GM18909 (cell line): Measurements from ENCODE around the gene ERAS.

Experiments
- ATAC-seq: cut with Tn5 transposase; IDR thresholded peaks from one replicate; pipeline ENCODE4 v1.9.1; 2021; ENCODE audit warnings: mild to moderate bottlenecking; ENCODE audit not compliant: unreplicated experiment, poor library complexity

Gene ERAS

DNA sequence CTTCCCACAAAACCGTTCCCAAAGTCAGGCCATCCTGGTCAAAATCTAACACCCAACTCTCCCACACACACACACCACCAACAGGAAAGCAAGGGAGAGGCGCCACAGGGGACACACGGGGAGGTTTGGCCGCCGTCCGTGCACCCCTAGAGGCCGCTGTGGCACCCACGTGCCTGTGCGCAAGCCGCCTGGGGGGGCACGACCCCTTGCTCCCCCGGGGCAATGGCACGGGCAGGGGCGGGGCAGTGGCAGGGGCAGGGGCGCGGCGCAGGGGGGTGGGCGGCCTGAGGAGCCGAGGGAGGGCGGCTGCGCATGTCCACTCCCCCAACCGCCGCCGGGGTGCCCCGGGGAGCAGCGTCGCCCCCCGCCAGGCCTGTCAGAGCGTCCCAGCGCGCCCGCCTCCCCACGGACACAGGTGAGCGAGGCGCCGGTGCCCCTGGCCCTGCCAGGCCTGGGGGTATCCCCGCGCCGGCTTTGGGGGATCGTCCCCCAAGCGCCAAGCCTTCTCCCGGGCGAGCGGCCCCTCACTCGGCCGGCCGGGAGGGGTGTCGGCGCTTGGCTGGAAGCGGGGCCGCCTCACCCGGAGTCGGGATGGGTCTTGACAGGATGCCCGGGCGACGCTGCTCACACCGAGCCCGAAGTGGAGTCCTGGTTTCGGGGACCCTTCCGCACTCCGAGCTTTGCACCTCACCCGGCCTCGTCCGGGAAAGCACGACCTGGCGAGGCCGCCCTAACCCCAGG is at the start of gene ERAS:
Gene ERAS, plus strand, starts transcription at position 379 of the 741 bp plus-strand sequence. CDS start 2,611 bp downstream, outside the sequence.
- no peak for ATAC-seq

DNA sequence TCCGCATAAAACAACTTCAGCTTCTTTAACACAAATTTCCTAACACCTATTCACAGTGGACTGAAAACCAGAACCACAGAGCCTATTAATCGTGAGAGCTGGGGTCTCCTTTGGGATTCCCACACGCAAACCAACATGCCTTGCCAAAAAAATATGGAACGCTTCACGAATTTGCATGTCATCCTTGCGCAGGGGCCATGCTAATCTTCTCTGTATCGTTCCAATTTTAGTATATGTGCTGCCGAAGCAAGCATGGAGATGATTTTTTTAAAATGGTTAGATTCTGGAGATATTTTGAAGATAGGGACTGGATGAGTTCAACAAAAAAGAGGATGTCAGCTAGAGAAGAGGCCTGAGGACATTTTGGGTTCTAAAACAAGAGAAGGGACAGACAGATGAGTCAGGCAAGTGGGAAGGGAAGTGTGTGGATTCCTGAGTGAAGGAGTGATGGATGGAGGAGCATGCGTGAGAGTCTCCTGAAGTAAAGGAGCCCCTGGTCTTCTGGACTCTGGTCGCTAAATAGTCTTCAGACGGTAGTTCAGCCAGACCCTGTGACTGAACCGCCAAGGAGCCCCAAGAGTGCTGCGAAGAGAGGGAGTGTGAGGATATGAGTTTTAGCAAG is 49.4 kb upstream of the ERAS start:
- ATAC-seq = no peak

DNA sequence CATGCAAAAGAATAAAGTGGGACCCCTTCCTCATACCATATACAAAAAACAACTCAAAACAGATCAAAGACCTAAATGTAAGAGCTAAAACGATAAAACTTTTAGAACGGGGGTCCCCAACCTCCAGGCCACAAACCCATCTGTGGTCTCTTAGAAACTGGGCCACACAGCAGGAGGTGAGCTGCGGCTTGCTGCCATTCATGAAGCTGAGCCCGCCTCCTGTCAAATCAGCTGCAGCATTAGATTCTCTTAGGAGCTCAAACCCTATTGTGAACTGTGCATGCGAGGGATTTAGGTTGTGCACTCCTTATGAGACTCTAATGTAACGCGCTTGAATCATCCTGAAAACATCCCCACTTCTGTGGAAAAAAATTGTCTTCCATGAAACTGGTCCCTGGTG is 46.9 kb upstream of the ERAS start:
- ATAC-seq = no peak

DNA sequence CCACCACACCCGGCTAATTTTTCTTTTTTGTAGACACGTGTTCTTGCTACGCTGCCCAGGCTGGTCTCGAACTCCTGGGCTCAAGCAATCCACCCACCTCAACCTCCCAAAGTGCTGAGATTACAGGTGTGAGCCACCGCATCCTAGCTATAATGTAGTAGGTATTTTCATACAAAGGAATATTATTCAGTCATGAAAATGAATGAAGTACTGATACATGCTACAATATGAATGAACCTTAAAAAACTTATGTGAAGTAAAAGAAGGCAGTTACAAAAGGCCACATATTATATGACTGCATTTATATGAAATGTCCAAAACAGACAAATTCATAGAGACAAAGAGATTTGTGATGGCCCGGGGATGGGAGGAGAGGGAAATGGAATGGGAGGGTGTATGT is 44.6 kb upstream of the ERAS start:
- no peak for ATAC-seq

DNA sequence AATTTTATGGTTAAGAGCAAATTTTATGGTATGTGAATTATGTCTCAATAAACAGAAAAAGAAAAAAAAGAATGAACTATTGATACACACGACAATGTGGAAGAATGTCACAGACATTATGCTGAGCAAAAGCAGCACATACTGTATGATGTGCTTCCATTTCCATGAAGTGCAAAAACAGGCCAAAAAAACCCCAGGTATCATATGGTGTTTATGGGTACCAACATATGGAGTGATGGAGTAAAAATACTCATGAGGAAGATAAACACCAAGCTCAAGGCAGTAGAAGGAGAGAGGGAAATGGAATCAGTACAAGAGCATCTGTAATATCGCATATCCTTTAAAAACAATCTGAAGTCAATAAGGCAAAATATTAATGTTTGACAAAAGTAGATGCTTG is 44.1 kb upstream of the ERAS start:
- no peak for ATAC-seq

- no peak for ATAC-seq
These were observed 43.5 kb upstream of the ERAS start for GRCh38 chrX:48782795-48783194.

DNA sequence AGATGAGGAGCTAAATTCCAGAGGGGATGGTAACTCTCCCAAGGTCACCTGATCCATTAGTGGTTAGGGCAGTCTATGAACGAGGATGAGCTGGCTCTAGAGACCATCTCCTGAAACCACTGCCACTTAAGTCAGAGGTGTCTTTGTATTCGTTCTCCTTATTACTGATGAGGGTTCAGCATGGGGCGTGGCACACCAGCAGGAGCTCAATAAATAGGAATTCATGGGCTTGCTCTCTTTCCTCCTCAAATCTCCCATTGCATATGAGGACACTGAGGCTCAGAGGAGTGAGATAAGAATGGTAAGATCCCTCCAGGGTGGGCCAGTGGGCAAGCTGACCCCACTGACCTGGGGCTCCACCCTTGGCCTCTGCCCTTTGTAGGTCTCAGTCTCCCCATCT is 41.6 kb upstream of the ERAS start:
- ATAC-seq = no peak

DNA sequence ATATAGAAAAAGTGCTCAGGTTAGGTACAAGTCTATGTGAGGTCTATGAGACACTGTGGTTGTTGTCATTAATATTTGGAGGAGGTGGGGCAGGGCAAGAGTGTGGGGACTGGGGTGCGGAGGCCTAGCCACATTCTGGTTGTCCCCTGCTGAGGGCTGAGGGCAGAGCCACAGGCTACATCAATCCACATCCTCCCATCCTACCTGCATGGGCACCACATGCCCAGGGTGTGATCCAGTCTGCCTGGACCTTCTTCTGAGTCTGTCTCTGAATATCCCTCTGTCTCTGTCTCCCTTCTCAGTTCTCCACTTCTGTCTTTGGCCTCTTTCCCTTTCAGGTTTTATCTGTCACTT is 41.1 kb upstream of the ERAS start:
- ATAC-seq = no peak

DNA sequence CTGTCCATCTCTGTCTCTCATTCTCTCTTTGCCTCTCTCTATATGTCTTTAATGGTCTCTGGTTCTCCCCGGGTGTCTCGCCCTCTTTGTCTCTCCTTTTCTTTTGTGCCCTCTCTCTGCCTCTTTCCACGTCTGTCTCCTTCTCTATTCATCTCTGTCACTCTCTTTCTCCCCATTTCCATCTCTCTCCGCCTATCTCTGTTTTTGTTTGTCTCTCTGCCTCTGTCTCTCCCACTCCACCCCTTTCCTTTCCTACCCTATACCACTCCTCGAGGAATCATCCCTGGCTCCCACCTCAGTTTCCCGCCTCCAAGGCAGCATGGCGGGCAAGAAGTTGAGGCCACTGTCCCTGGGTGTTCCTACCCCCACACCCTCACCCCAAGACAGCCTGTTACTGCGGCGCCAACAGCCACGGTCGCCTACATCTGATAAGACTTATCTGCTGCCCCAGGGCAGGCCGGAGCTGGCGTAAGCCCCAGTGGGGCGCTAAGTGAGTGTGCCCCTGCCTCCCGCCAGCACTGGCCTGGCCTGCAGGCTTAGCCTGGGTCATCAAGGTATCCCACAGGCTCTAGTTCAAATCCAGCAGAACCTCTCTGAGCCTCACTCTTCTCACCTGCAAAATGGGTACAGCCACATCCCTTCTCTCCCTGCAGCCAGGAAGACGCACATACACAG is 40.6 kb upstream of the ERAS start:
- ATAC-seq = no peak

DNA sequence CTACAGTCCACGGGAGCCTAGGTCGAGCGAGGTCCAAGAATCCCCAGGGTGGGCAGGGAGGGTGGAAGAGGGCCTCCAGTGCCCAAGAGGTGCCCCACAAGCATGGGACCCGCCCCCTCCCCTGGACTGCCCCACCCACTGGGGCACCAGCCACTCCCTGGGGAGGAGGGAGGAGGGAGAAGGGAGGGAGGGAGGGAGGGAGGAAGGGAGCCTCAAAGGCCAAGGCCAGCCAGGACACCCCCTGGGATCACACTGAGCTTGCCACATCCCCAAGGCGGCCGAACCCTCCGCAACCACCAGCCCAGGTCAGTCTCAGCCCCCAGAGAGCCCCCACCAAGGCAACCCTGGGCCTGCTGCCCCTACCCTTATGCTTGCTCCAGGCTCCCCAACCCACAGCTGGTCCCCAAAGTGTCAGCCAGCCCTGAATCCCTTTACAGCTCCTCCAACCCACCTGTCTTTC is 39.9 kb upstream of the ERAS start, which contains the start of gene GATA1:
Gene GATA1, plus strand, starts transcription at position 250 of the 460 bp plus-strand sequence. CDS start 4,520 bp downstream, outside the sequence.
- ATAC-seq = no peak

- ATAC-seq = no peak
These were observed 39.3 kb upstream of the ERAS start for GRCh38 chrX:48786825-48787504.

DNA sequence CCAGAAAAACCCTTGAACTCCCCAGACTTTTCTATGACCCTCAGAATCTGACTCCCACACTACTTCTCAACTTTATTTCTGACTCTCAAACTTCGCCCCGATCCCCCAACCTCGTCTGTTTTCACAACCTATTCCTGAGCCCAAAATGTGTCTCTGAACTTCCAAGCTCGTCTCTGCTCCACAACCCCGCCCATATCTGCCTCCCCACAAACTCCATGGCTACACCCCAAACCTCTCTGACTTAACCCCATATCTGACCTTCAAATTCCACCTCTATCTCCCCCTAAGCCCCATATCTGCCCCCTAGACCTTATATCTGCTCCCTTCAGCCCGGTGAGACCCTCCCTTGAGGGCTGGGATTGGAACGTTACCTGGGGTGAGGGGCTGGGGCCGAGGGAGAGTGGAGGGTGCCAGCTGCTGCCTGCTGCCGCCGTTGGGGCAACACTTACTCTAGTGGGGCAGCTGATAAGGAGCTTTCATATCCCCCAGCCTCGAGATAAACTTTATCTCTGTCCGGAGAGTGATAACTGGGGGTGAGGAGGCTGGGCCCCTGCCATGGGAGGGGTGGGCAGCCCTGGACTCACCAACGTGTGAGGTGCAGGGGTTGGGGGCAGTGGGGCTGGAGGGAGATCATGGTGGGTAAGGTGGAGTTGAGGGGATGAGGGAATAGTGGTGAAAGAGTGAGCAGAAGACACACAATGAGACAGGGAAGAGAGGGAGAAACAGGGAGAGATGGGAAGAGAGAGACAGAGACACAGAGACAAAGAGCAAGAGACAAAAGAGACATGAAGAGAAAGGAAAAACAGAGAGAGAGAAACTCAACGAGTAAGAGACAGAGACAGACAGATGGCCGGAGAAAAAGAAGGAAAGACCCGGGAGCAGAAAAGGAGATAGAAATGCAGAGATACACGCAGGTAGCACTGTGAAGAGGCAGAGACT is 38.5 kb upstream of the ERAS start:
- ATAC-seq = no peak

DNA sequence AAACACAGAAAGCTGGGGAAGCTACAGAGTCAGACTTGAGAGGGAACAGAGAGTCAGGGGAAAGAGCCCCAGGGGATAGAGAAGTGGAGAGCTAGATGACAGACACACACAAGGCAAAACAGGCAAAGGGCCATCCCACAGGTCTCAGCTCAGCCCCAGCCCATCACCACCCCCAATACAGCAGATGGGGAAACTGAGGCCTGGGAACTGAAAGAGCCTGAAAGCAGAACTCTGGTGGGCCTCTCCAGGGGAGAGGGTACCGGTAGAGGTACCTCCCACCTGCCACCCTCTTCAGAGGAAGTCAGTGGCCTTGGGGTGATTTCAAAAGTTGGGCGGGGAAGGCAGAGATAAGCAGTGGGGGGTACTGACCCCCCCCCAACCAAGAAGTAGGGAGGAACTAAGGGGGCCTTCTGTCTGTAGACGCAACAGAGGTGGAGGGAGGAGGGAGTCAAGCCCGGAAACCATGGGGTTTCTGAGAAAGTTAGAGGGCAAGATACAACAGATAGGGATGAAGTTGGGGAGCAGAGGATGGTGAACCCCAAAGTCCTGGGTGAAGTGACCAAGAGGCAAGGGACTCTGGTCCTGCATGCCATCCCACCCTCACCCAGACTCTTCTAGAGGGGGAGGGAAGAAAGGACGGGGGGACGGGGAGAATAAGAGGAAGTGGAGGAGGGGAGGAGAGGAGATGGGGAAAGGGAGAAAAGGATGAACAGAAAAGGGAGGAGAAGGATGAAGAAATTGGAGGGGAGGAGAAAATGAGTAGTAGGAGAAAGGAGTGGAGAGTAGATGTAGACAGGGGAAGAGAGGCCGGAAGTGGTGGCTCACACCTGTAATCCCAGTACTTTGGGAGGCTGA is 36.7 kb upstream of the ERAS start:
- ATAC-seq = no peak

GRCh38 chrX:48790477-48790876 is 35.8 kb upstream of the ERAS start:
- no peak for ATAC-seq

- no peak for ATAC-seq
These were observed 35.1 kb upstream of the ERAS start for GRCh38 chrX:48791063-48791820.

GRCh38 chrX:48792219-48792618 is 34.1 kb upstream of the ERAS start:
- ATAC-seq = no peak

GRCh38 chrX:48793935-48794334 is 32.4 kb upstream of the ERAS start:
- no peak for ATAC-seq

- no peak for ATAC-seq
These were observed 31.9 kb upstream of the ERAS start for GRCh38 chrX:48794340-48794910.
